K562 (cell line): ENCODE data around the gene IRX5. TPM values are rescaled to one million over a fixed set of nuclear protein-coding genes. Genes with fewer than 3 reads are reported as not detected.

Experiments used
- BRF1 ChIP-seq: IDR thresholded peaks from 3 replicates; pipeline ENCODE4 v1.6.1; 2011; ENCODE audit warnings: borderline replicate concordance, mild to moderate bottlenecking; ENCODE audit not compliant: insufficient read length; ENCODE audit errors: extremely low read depth
- CTCF ChIP-seq, 3 experiments: IDR thresholded peaks in 2 of 3; conservative IDR thresholded peaks in 1 of 3; 2 replicates each; pipeline ENCODE4 v1.5.1; 2011 to 2012; ENCODE audit warnings: low read length in 3 of 3, mild to moderate bottlenecking in 3 of 3, control low read depth in 2 of 3, improper control_type of control experiment in 1 of 3, inconsistent platforms in 1 of 3, low read depth in 1 of 3, mixed read lengths in 1 of 3, moderate library complexity in 1 of 3; ENCODE audit not compliant: insufficient read depth in 2 of 3
- DEAF1 ChIP-seq: fragments of 450-650 bp; formaldehyde crosslinking; IDR thresholded peaks from 2 replicates; pipeline ENCODE4 v1.4.0; 2020; ENCODE audit warnings: mild to moderate bottlenecking, moderate library complexity
- HDGF ChIP-seq: fragments of 450-650 bp; IDR thresholded peaks from 2 replicates; pipeline ENCODE4 v1.6.1; 2016
- MLLT1 ChIP-seq, 2 experiments: fragments of 450-650 bp; IDR thresholded peaks; 2 replicates each; pipeline ENCODE4 v1.6.1; 2016
- NR0B1 ChIP-seq: fragments of 450-650 bp; IDR thresholded peaks from one replicate; pipeline ENCODE4 v1.6.1; 2018; ENCODE audit warnings: mild to moderate bottlenecking, moderate library complexity; ENCODE audit not compliant: partially characterized antibody
- RBM34 ChIP-seq: fragments of 200-400 bp; formaldehyde crosslinking; IDR thresholded peaks from 2 replicates; pipeline ENCODE4 v1.6.1; 2018; ENCODE audit warnings: low read length, borderline replicate concordance; ENCODE audit not compliant: insufficient read depth
- ZBTB2 ChIP-seq: fragments of 450-650 bp; IDR thresholded peaks from 2 replicates; pipeline ENCODE4 v1.6.1; 2016; ENCODE audit warnings: antibody characterized with exemption
- ZBTB8A ChIP-seq: fragments of 450-650 bp; IDR thresholded peaks from 2 replicates; pipeline ENCODE4 v1.6.1; 2018; ENCODE audit warnings: mild to moderate bottlenecking, moderate library complexity; ENCODE audit not compliant: partially characterized antibody
- ZNF589 ChIP-seq: fragments of 200-800 bp; sonication (Bioruptor generic); IDR thresholded peaks from 2 replicates; pipeline ENCODE4 v1.6.1; 2016; ENCODE audit warnings: low read depth, missing genetic modification characterization, missing compliant biosample characterization
- ZNF609 ChIP-seq: sonication (generic); formaldehyde crosslinking; IDR thresholded peaks from 2 replicates; pipeline ENCODE4 v1.8.1; 2023; ENCODE audit warnings: missing genetic modification reagents, mild to moderate bottlenecking, borderline replicate concordance
- polyA plus RNA-seq, 8 experiments: library from polyadenylated mRNA; depleted of rRNA in 4 of 8; stranded (reverse) in 5 of 8; unstranded in 3 of 8; fragments of >200 nt; fragmentation: Nextera tagmentation in 2 of 8; fragmentation: Illumina TruSeq in 1 of 8; extraction: Ambion mirVana in 2 of 8; extraction: Trizol in 1 of 8; gene quantifications; 2 replicates each; pipeline versions ENCODE4 v1.2.1 to v1.2.3, GENCODE V29; 2011 to 2014; ENCODE audit warnings: inconsistent platforms in 1 of 8, missing spikeins in 1 of 8
- total RNA-seq, 7 experiments: library from RNA; depleted of rRNA in 6 of 7; stranded (reverse); fragments of >200 nt in 6 of 7; fragmentation: Illumina TruSeq in 2 of 7; extraction: Trizol in 2 of 7; gene quantifications; 2 replicates each; pipeline versions ENCODE4 v1.2.1 to v1.2.3, GENCODE V29; 2011 to 2021; ENCODE audit warnings: low replicate concordance in 1 of 7

Gene IRX5
- total and polyA plus RNA-seq, 9 of the 15 experiments (the other 6 are each of a cell fraction or from before 2014, with no cell fraction given), result 0.20 to 4.2 (median 0.94) TPM

- no peak for TF ChIP-seq ZNF609 (CRISPR knock-in tag)
- peak; percentile 60 to 84 (median 71) for TF ChIP-seq CTCF (IDR thresholded peaks at IDR 0.05 in 2 of 3, conservative IDR thresholded peaks at IDR 0.05 in 1 of 3; ENCODE audit: insufficient read depth in 2 of 3, low read depth in 1 of 3, low read length in 3 of 3)
- TF ChIP-seq BRF1, result no peak
- no peak for TF ChIP-seq ZBTB8A
- 0 out of 2 replicates have a peak, but pooled peaks have one; percentile 17 for TF ChIP-seq DEAF1 (CRISPR knock-in tag)
- TF ChIP-seq ZBTB2, result no peak
- no peak for TF ChIP-seq RBM34
- TF ChIP-seq MLLT1 (IDR thresholded peaks at IDR 0.05), result no peak
- TF ChIP-seq HDGF, result no peak
- TF ChIP-seq NR0B1, result no peak
- no peak for TF ChIP-seq ZNF589 (CRISPR knock-in tag)
Observed at GRCh38 chr16:54957403-54958166, 26.9 kb downstream of the IRX5 start (continued).
